NCI-H2196 treated with DMSO at 0.1 percent for 48 hours (cell line): ENCODE results near the gene LAGE3.

ENCODE experiments used
- DNase-seq: peaks from one replicate; lab custom pipeline; 2025; ENCODE audit not compliant: unreplicated experiment; lab: John Stamatoyannopoulos, UW

Gene LAGE3

DNA sequence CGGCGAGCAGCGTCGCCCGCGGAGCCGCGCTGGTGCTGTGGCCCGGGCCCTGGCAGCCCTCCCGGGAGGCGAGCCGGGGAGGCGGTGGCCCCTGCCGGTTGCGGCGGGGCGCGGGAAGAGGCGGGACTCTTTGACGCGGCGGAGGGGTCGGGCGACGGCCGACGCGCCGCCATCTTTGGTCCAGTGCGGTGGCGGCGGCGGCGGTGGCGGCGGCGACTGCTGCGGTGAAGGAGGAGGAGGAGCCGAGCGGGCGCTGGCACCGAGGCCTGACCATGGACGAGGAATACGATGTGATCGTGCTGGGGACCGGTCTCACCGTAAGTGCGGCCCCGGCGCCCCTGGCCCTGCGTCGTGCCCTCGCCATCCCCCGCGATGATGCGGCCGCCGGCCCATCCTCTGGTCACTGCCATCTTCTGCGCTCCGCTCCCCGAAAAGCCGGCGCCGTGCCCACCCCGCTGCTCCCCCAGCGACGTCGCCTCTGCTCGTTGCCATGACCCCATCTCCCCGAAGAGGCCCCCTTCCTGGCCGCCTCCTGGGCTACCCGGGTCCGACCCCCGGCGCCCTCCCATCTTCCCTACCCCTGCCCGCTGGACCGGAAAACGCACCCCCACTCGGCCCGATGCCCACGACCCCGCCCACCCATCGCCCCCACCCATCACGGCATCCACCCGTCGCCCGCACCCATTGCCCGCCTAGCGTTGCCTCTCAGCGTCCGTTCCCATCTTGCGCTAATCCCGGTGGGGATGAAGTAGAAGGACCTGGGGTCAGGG lies 41.9 kb downstream of the LAGE3 start, which contains the start of gene GDI1:
TSS of gene GDI1 (plus strand) at position 172 of the 770 bp plus-strand sequence. CDS start at position 273, 101 bp downstream.
- peak; percentile 7 for DNase-seq

DNA sequence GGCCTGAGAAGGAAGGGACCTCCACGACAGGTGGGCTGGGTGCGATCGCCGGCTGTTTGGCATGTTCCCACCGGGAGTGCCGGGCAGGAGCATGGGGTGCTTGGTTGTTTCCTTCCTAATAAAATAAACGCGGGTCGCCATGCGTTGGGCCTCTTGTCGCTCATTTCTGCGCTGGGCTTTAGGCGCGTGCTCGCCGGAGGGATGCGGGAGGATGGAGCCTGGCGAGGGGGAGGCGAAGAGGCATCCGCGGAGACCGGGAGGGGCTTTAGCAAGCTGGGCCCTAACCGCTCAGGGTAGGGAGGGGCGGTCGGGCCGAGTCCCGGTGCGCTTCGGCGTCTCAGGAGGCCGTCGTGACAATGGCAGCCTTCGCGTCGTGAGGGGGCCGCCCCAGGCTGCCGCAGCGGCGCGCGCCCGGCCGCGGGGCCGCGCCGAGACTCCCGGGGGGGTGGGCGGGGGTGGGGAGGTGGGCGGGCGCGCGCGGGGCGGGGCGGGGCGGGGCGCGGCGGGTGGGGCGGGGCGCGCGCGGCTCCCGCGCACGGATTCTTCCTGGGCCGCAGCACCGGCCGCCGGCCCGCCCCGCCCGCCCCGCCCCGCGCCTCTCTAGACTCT lies 42.6 kb downstream of the LAGE3 start:
- no peak for DNase-seq

DNA sequence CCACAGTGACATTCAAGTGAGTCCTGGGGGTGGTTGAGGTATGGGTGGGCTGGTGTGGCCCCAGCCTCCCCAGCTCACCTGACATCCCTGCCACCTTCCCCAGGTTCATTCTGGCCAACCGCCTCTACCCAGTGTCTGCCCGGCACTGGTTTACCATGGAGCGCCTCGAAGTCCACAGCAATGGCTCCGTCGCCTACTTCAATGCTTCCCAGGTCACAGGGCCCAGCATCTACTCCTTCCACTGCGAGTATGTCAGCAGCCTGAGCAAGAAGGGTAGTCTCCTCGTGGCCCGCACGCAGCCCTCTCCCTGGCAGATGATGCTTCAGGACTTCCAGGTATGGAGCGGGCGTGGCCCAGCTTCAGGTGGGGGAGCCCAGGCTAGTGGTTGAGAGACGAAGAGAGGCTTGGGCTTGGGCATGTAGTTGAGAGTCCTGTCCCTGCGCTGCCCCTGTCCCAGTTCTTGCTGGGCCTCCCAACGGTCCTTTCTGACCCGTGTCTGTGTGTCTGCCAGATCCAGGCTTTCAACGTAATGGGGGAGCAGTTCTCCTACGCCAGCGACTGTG lies 43.8 kb downstream of the LAGE3 start:
- DNase-seq = no peak

DNA sequence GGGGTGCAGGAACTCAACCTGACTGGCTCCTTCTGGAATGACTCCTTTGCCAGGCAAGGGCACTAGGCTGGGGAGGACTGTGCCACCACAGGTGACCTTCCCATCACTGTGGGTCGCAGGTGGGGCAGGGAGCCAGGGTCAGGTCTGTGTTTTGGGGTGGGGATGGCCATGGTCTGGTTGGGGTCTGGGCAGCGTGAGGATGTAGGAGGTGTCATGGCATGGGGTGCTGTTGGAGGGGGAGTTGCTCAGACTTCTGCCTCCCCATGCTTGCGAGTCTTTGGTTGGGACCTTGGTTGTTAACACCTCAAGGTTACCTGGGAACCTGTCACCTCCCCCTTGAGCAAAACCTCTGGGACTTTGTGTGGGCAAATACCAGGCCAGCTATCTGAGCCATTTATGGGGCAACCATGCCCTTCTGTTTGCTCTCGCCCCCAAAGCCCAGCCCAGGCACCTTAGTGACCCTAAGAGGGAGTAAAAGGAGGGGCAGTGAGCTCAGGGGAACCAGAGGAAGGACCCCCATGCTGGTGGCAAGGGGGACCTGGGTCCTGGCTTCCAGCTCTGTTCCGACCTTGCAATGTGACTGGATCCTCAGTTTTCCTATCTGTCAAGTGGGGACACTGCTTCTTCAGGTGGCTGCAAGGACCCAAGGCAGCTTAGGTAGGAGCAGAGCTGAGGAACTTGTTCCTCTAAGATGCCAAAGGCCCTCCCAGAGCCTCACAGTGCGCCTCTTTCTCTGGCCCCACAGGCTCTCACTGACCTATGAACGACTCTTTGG lies 44.5 kb downstream of the LAGE3 start:
- no peak for DNase-seq

DNA sequence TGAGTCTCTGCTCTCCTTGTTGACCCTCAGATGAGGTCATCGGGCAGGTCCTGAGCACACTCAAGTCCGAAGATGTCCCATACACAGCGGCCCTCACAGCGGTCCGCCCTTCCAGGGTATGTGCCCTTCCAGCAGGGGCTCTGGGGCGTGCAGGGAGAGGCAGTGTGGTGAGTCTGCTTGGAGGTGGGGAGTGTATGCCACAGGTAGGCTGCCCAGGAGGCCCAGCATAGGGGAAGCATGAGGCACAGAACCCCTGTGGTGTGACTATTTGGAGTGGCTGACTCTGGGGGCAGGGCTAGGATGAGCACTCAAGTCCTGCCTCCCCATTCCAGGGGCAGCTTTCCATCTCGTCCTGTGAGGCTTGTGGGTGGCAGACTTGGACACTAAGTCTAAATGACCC lies 45.5 kb downstream of the LAGE3 start:
- DNase-seq = no peak

DNA sequence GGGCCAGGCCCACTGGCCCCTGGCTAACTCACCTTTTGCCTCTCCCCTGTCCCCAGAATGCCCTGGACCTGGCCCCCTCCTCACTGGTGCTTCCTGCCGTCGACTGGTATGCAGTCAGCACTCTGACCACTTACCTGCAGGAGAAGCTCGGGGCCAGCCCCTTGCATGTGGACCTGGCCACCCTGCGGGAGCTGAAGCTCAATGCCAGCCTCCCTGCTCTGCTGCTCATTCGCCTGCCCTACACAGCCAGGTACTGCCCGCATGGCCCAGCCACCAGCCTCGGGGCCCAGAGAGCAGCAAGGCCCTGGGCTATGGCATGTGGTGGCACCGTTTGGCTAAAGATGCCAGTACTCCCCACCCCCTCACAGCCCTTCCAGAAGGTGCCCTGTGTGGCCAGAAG lies 46.9 kb downstream of the LAGE3 start:
- no peak for DNase-seq

DNA sequence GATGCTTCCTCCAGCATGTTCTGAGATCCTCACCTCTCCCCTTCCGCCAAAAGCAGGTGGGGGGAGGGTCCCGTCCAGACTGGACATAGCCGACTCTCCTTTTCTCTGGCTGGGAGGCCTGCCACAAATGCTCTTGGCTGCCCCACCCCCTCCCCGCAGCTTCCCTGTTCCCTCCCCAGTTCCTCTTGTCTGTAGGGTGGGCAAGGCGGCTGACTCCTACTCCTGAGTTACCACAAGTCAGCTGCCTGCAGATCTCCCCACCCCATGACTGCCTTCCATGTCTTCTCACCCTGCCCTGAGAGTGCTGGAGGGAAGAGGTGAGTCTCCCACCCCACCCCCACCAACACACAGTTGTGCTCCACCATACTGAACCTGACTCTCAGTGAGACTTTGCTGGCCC lies 47.7 kb downstream of the LAGE3 start:
- no peak for DNase-seq

DNA sequence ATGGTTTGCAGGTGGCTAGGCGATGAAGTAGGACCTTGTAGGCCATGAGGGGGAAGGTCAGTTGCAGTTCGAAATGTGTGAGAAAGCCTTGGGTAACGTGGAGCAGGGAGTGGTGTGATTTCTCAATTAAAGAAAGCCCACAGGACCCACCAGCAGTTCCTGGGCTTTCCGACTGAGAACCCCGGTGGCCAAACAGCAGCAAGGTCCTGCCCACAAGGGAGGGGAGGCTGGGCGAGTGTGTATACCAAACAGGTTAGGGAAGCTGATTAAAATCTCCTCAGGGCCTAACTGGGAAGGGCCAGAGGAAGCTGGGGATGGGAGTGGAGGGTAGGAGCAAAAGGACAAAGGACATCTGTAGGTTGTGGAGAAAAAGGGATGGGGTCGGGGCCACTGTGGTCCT lies 48.2 kb downstream of the LAGE3 start:
- DNase-seq = no peak

DNA sequence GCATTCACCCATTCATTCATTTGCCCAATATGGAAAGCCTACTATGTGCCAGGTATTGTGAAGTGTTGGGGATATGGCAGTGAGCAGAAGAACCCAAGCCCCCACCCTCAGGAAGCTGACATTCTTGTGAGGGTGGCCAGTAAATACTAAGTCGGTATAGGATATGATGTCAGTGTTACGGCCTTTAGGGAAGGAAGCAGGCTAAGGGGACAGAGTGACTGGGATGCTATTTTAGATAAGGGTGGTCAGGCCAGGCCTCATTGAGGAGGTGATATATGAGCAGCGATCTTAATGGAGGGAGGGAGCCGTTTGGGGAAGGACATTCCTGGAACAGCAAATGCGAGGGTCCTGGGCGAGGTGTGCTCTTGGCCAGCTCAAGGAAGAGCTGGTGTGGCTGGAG lies 48.6 kb downstream of the LAGE3 start:
- no peak for DNase-seq

DNA sequence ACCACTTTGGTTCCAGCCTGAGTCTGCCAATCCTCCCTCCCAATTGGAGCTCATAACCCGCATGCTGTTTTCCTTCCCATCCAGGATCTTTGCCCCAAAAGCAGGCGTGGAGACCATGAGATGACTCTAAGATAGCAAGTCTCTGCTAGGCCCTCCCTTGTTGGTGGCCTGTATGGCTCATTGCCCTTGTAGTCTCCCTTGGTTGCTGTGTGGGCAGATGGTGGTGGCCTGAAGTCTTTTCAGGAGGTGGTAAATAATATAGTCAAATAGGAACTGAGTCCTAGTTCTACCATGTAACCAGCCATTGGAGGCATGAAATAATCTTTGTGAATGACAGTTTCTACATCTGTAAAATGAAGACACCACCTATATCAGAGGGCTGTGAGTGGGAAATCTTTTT lies 49.4 kb downstream of the LAGE3 start:
- DNase-seq = no peak

DNA sequence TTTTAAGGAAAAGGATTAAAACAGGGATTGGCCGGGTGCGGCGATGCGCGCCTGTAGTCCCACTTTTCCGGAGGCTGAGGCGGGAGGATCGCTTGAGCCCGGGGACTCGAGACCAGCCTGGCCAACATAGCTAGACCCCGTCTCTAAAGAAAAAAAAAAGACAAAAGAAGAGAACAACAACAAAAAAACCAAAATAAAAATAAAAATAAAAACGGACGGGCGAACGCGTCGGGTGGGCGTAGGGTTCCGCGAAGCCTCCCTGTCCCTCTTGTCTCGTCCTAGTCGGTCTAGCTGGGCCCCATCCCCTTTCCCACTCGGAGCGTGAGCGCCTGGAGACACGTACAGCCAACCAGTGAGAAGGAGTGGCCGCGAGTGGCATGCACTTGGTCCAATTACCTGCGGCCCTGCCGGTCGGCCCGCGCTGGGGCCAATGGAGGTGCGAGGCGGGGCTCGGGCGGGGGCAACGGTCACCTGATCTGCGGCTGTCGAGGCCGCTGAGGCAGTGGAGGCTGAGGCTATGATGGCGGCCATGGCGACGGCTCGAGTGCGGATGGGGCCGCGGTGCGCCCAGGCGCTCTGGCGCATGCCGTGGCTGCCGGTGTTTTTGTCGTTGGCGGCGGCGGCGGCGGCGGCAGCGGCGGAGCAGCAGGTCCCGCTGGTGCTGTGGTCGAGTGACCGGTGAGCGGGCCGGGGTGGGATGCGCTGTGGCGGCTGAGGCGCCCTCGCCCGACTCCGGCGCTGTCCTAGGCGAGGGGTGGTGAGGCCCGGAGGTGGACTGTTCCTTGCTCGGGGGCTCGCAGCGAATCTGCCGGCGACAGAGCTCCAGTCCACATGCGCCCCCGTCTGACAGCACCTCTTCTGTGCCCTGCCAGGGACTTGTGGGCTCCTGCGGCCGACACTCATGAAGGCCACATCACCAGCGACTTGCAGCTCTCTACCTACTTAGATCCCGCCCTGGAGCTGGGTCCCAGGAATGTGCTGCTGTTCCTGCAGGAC lies 50.6 kb downstream of the LAGE3 start, which contains the start of gene ATP6AP1:
TSS of gene ATP6AP1 (plus strand) at position 502 of the 996 bp plus-strand sequence. CDS start at position 518, 16 bp downstream.
- peak; percentile 69 for DNase-seq
